ENCODE measurements around the gene ZNF594. TPM values are rescaled to one million over a fixed set of nuclear protein-coding genes. Genes with fewer than 3 reads are reported as not detected.
"Not testable (repeated sequence)": the region's sequence is repeated elsewhere in the genome, so short reads cannot be mapped to it uniquely, and the experiment has no call there.

ZNF594 gene
- total RNA-seq, 2 donors from 2014 or later, result 4.7 to 4.8 TPM

DNA sequence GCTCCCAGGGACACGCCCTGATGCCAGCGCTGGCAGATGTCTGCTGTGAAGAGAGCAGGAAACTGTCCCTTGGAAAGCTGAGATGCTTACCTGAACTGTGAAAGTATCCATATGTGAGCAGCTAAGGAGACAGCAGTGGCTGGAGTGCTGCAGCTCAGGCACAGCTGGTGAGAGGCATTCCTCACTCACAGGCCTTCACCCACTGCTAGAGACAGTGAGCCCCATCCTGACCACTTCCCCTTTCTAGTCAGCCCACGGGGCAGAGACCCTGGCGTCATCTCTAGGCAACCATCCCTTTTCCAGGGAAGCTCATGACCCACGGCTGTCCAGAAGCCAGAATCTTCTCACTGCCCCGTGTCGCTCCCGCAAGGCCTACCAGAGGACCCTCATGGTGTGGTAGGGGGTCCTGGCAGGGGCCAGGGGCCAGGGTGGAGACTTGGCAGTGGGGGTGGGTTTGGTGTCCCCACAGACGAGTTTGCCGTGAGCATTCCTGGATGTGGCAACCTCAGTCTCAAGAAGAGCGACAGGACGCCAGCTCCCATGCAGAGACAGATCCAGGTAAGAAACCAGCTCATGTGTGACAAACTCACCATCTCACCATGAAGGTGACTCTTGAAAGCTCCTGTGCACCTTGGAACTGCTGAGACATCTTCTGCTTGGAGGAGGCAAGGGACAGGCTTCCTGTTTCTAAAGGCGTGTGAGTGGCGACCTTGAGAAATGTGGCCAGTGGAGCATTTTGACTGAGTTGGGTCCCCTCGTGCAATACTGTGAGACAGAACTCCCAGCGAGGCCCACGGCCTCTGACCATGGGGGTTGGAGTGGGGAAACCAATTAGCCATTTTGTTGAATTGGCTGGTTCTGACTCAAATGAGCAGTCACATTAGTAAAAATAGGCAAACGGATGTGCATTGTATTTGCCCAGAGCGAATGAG, 43.2 kb upstream of the ZNF594 start, which contains the start of gene SCIMP:
Gene SCIMP (minus strand): TSS at position 216 of the 932 bp plus-strand sequence. CDS start 105 bp downstream, at position 111.
- Histone ChIP-seq H3K27me3 (no peaks in the 10 kb centered on the region), H3K27ac (no peak within 1 kb of the TSS), H3K9me3 (no peaks in the 10 kb centered on the region), H3K4me3 (no peak within 1 kb of the TSS), H3K4me1 (no peaks in the 10 kb centered on the region), H3K36me3 (no peaks in the 10 kb centered on the region)
- TF ChIP-seq, protein P1, sequence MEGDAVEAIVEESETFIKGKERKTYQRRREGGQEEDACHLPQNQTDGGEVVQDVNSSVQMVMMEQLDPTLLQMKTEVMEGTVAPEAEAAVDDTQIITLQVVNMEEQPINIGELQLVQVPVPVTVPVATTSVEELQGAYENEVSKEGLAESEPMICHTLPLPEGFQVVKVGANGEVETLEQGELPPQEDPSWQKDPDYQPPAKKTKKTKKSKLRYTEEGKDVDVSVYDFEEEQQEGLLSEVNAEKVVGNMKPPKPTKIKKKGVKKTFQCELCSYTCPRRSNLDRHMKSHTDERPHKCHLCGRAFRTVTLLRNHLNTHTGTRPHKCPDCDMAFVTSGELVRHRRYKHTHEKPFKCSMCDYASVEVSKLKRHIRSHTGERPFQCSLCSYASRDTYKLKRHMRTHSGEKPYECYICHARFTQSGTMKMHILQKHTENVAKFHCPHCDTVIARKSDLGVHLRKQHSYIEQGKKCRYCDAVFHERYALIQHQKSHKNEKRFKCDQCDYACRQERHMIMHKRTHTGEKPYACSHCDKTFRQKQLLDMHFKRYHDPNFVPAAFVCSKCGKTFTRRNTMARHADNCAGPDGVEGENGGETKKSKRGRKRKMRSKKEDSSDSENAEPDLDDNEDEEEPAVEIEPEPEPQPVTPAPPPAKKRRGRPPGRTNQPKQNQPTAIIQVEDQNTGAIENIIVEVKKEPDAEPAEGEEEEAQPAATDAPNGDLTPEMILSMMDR (IDR thresholded peaks at IDR 0.05), result no peak
- DNase-seq (ENCODE audit: low spot score), result peak; percentile 61

DNA sequence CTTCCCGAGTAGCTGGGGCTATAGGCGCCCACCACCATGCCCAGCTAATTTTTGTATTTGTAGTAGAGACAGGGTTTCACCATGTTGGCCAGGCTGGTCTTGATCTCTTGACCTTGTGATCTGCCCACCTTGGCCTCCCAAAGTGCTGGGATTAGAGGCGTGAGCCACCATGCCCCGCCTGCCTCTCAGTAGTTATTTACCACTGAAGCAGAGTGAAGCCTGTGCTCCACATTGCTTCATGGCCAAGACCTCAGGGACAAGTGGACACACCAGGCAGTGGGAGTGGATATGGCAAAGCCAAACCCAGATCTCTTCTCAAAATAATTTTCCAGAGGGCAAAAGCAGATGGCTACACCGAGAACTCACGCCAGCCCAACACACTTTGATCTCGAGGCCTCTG, 41.8 kb upstream of the ZNF594 start:
- H3K4me3 ChIP-seq; DNase-seq (ENCODE audit: low spot score); H3K27ac ChIP-seq; H3K4me1 ChIP-seq; H3K27me3 ChIP-seq; H3K9me3 ChIP-seq; H3K36me3 ChIP-seq: not testable (repeated sequence)

DNA sequence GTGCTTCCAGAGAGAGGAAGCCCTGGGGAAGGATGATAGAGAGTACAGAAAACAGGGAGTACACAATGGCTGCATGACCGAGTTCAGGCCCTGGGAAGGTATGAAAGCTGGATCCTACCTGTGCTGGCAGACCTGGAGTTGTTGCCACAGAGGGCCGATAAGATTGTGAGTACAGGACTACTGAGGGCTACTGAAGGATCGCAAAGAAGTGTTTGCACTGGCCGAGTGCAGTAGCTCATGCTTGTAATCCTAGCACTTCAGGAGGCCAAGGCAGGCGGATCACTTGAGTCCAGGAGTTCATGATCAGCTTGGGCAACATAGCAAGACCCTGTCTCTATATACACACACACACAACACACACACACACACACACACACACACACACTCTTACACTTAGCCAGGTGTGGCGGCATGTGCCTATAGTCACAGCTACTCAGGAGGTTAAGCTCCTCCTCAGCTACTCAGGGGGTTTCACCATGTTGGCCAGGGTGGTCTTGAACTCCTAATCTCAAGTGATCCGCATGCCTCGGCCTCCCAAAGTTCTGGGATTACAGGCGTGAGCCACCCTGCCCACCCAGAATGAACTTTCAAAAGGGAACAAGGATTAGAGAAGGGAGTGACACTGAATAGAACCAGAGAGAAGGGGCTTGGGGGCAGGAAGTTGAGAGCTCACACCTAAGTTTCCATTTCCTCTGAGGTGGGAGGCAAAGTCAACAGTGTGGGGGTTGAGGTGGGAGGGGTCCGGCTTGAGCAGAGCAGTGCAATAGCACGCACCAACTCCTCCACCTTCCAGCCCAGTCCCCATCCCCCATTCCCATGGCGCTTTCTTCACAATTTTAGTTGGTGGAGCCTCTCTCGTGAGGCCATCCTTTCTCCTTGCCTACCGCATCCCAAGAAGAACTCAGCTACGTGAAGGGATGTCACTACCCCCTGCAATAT, 35.5 kb upstream of the ZNF594 start:
- DNase-seq (ENCODE audit: low spot score), result no peak
- Histone ChIP-seq H3K9me3 (no peaks in the 10 kb centered on the region), H3K4me1 (no peaks in the 10 kb centered on the region), H3K36me3 (no peaks in the 10 kb centered on the region), H3K27me3 (no peaks in the 10 kb centered on the region), H3K4me3 (no peak overlapping the region), H3K27ac (no peak overlapping the region)
- TF ChIP-seq, protein P1 (IDR thresholded peaks at IDR 0.05), result no peak

DNA sequence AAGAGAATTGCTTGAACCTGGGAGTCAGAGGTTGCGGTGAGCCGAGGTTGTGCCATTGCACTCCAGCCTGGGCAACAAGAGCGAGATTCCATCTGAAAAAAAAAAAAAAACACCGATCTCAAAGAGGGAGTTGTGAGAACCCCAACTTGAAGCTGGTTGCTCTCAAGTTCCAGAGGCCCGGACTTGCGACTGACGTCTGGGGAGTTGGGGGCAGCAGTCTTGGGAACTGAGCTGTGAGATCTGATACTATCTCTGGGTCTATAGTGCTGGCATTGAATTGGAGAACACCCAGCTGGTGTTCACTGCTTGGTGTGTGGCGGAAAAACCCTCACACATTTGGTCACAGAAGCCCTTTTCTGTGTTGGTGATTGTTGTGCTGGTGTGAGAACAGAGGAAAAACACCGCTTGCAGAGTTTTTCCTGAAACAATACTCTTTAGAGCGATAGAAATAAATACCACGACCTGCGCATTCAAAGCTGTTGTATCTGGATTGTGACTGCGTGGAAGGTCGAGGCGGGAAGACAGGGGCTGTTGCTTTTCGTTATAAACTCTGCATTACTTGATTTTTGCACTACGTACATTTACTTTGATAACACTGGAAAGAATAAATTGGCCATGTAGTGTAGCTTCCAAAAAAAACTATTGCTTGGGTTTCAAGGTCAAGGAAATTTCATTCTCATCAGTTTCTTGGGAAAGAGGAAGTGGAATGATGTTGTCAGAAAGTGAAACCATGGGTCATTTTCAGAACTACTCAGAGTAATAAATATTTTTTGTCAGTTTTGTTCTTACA, 34.2 kb upstream of the ZNF594 start:
- H3K27me3 ChIP-seq, result no peaks in the 10 kb centered on the region
- H3K4me3 ChIP-seq, result no peak overlapping the region
- H3K9me3 ChIP-seq, result no peaks in the 10 kb centered on the region
- no peaks in the 10 kb centered on the region for H3K36me3 ChIP-seq
- no peak for DNase-seq (ENCODE audit: low spot score)
- no peaks in the 10 kb centered on the region for H3K4me1 ChIP-seq
- TF ChIP-seq, protein P1 (IDR thresholded peaks at IDR 0.05), result no peak
- H3K27ac ChIP-seq, result no peak overlapping the region

DNA sequence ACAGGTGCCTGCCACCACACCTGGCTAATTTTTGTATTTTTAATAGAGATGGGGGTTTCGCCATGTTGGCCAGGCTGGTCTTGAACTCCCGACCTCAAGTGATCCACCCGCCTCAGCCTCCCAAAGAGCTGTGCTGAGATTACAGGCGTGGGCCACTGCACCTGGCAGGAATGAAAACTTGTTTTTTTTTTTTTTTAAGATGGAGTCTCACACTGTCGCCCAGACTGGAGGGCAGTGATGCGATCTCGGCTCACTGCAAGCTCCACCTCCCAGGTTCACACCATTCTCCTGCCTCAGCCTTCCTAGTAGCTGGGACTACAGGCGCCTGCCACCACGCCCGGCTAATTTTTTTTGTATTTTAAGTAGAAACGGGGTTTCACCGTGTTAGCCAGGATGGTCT, 30.2 kb upstream of the ZNF594 start:
- not testable (repeated sequence) for H3K27ac ChIP-seq, H3K9me3 ChIP-seq

DNA sequence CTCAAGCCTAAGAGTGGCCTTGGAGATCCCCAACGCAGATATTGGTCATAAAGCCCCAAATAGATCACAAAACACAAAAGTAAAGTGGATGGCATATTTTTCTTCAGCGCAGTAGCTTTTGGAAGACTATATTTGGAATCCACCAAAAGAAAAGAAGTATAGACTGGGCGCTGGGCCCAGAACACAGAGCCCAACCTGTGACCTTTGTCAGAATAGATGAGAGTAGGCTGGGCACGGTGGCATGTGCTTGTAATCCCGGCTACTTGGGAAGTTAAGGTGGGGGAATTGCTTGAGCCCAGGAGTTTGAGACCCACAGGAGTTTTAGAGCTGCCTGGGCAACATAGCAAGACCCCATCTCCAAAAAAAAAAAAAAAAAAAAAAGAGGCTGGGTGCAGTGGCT, 28.4 kb upstream of the ZNF594 start:
- Histone ChIP-seq H3K36me3 (peaks cover 18% of the 10 kb centered on the region), H3K4me1 (no peaks in the 10 kb centered on the region), H3K4me3 (no peak overlapping the region), H3K27me3 (no peaks in the 10 kb centered on the region), H3K9me3 (no peaks in the 10 kb centered on the region), H3K27ac (no peak overlapping the region)
- TF ChIP-seq, protein P1 (IDR thresholded peaks at IDR 0.05), result no peak
- DNase-seq (ENCODE audit: low spot score), result no peak

More for the DNA sequence above, 30.2 kb upstream of the ZNF594 start:
- H3K36me3 ChIP-seq; H3K4me3 ChIP-seq; H3K4me1 ChIP-seq; H3K27me3 ChIP-seq; DNase-seq (ENCODE audit: low spot score): not testable (repeated sequence)
